NCI-H446 (cell line): ENCODE results near the gene FAP.

ENCODE experiments used
- DNase-seq, 2 experiments: peaks; one replicate each; lab custom pipeline; 2025; lab: John Stamatoyannopoulos, UW

The FAP gene

GRCh38 chr2:162241571-162241970, 1.7 kb downstream of the FAP start:
- no peak for DNase-seq

- DNase-seq = no peak
Observed at GRCh38 chr2:162234620-162235462, 8.4 kb downstream of the FAP start.

GRCh38 chr2:162233197-162233596, 10.0 kb downstream of the FAP start:
- no peak for DNase-seq

GRCh38 chr2:162232671-162233070, 10.6 kb downstream of the FAP start:
- no peak for DNase-seq

- DNase-seq = no peak
Observed at GRCh38 chr2:162232027-162232426, 11.2 kb downstream of the FAP start.

GRCh38 chr2:162230761-162231160, 12.5 kb downstream of the FAP start:
- no peak for DNase-seq

- no peak for DNase-seq
Observed at GRCh38 chr2:162226836-162227235, 16.4 kb downstream of the FAP start.

GRCh38 chr2:162221064-162221463, 22.2 kb downstream of the FAP start:
- DNase-seq = peak; percentile 16 to 44

GRCh38 chr2:162220368-162220767, 22.9 kb downstream of the FAP start:
- DNase-seq = no peak

GRCh38 chr2:162219426-162219825, 23.8 kb downstream of the FAP start:
- DNase-seq = no peak

- DNase-seq = no peak
Observed at GRCh38 chr2:162217598-162217997, 25.6 kb downstream of the FAP start.

GRCh38 chr2:162215162-162215561, 28.1 kb downstream of the FAP start:
- no peak for DNase-seq

- no peak for DNase-seq
Observed at GRCh38 chr2:162212366-162212765, 30.9 kb downstream of the FAP start.

GRCh38 chr2:162211732-162212131, 31.5 kb downstream of the FAP start:
- no peak for DNase-seq

GRCh38 chr2:162210385-162210784, 32.9 kb downstream of the FAP start:
- DNase-seq = peak in 1 of 2 experiments; percentile 2

GRCh38 chr2:162202203-162202602, 41.0 kb downstream of the FAP start:
- no peak for DNase-seq

- DNase-seq = no peak
Observed at GRCh38 chr2:162200636-162201035, 42.6 kb downstream of the FAP start.

- DNase-seq = no peak
Observed at GRCh38 chr2:162199913-162200312, 43.3 kb downstream of the FAP start.

- DNase-seq = no peak
Observed at GRCh38 chr2:162198239-162198638, 45.0 kb downstream of the FAP start.

GRCh38 chr2:162197069-162197825, 46.0 kb downstream of the FAP start:
- DNase-seq = no peak

GRCh38 chr2:162196638-162197037, 46.6 kb downstream of the FAP start:
- no peak for DNase-seq

- peak in 1 of 2 experiments; percentile 11 for DNase-seq
Observed at GRCh38 chr2:162188451-162188850, 54.8 kb downstream of the FAP start.

- no peak for DNase-seq
Observed at GRCh38 chr2:162185541-162186232, 57.6 kb downstream of the FAP start.
